Fibroblast of pulmonary artery (primary cell): ENCODE measurements around the gene HOXB1.

ENCODE experiments used
- DNase-seq: peaks from one replicate; pipeline ENCODE4 v3.0.0-alpha.2; 2010; ENCODE audit warnings: low read depth
- H3K4me3 ChIP-seq: replicated peaks from 2 replicates; pipeline ENCODE4 v1.5.1; 2011; ENCODE audit warnings: low read depth, mild to moderate bottlenecking, control low read depth, low read length, moderate library complexity
- CTCF ChIP-seq: IDR thresholded peaks from 2 replicates; pipeline ENCODE4 v1.5.1; 2011; ENCODE audit warnings: mild to moderate bottlenecking, control low read depth, low read length, inconsistent platforms; ENCODE audit errors: missing control alignments

The HOXB1 gene

DNA sequence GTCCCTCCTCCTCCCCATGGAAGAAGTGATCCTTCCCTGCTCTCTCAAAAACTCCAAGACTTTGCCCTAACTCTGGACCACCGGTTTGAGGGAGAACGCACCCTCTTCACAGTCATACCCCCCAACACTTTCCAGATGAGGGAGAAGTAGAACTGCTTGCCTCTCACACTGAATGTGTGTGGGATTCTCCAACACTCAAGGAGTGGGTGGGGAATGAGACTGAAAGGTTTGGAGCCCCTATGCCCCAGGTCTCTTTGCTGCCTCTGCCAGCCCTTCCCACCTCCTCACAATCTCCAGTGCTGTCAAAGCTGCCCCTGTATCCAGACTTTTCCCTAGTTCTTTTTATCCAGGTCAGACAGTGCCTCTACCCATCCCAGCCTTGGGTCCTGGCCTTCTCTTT is 35.9 kb upstream of the HOXB1 start:
- no peak for TF ChIP-seq CTCF
- DNase-seq = no peak
- H3K4me3 ChIP-seq = no peak overlapping the region

GRCh38 chr17:48565925-48566710 is 35.3 kb upstream of the HOXB1 start:
- no peak for TF ChIP-seq CTCF
- DNase-seq = no peak

GRCh38 chr17:48565022-48565554 is 34.3 kb upstream of the HOXB1 start:
- TF ChIP-seq CTCF = no peak
- H3K4me3 ChIP-seq = no peak overlapping the region
- DNase-seq = no peak

More at GRCh38 chr17:48565925-48566710, 35.3 kb upstream of the HOXB1 start:
- H3K4me3 ChIP-seq = no peak overlapping the region

- H3K4me3 ChIP-seq = peak overlapping the region; percentile 48
- DNase-seq = no peak
- no peak for TF ChIP-seq CTCF
These were observed 33.6 kb upstream of the HOXB1 start for GRCh38 chr17:48564188-48565021.

GRCh38 chr17:48563867-48564187 is 33.0 kb upstream of the HOXB1 start:
- DNase-seq = no peak
- TF ChIP-seq CTCF = no peak
- peak overlapping the region; percentile 36 for H3K4me3 ChIP-seq

DNA sequence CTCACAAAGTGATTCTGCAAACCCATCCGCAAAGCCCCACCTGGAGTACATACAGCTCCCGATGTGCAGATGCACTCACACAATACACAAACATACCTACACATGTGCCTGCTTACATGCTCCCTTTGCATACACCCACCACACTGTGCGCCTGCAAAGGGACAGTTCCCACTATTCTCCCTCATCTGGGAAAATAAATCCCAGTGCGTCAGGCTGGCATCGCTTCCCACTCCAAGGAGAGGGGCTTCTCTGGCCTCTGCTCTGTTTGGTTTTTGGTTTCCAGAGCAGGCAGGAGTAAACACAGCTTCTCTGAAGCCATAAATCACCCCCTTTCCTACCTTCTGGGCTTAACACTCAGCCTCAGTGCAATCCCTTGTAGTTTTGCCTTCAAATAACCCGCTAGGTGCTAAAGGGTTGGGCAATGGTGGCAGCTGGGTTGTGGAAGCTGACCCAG is 32.6 kb upstream of the HOXB1 start:
- no peak for DNase-seq
- peak overlapping the region; percentile 36 for H3K4me3 ChIP-seq

More for the DNA sequence above, 32.6 kb upstream of the HOXB1 start:
- TF ChIP-seq CTCF = no peak
